ENCODE results near the gene C17orf50.

DNA sequence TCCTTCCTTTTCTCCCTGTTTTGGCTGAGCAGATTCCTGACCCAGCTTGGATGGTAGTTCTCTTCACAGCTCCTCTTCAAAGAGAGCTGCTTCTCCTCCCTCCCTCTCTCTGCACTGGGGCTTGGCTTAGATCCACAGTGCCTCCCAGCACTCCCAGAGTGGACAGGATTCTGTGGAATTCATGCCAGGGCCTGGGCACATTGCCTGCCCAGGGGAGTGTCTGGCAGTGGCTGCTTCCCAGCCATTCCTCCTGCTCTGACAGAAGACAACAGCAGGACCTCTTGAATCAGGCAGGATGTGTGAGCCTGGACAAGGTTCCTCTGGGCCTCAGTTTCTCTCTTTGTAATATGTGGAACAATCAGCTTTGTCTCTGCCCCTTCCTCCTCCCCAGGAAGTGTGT lies 39.3 kb downstream of the C17orf50 start:
- TF ChIP-seq, protein P1, sequence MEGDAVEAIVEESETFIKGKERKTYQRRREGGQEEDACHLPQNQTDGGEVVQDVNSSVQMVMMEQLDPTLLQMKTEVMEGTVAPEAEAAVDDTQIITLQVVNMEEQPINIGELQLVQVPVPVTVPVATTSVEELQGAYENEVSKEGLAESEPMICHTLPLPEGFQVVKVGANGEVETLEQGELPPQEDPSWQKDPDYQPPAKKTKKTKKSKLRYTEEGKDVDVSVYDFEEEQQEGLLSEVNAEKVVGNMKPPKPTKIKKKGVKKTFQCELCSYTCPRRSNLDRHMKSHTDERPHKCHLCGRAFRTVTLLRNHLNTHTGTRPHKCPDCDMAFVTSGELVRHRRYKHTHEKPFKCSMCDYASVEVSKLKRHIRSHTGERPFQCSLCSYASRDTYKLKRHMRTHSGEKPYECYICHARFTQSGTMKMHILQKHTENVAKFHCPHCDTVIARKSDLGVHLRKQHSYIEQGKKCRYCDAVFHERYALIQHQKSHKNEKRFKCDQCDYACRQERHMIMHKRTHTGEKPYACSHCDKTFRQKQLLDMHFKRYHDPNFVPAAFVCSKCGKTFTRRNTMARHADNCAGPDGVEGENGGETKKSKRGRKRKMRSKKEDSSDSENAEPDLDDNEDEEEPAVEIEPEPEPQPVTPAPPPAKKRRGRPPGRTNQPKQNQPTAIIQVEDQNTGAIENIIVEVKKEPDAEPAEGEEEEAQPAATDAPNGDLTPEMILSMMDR (IDR thresholded peaks at IDR 0.05) = no peak
- no peak for TF ChIP-seq POLR2A (IDR thresholded peaks at IDR 0.05)
